Skin of body (tissue), 3 donors: ENCODE data around the gene NDUFAF3. TPM values are rescaled to one million over a fixed set of nuclear protein-coding genes. Genes with fewer than 3 reads are reported as not detected.

Experiments
- DNase-seq: peaks from one replicate; lab custom pipeline; 2025; lab: John Stamatoyannopoulos, UW
- small RNA-seq: library from RNA; depleted of rRNA; stranded (forward); fragments of <200 nt; gene quantifications from one replicate; pipeline ENCODE3, GENCODE V24; 2014; ENCODE audit warnings: low replicate concordance
- total RNA-seq: library from RNA; depleted of rRNA; stranded (reverse); fragments of >200 nt; gene quantifications from one replicate; pipeline ENCODE4 v1.2.3, GENCODE V29; 2014

NDUFAF3 gene
- total RNA-seq, 1 donor from 2014 or later, result 23.4 TPM

- DNase-seq, result no peak
Measured at GRCh38 chr3:49053543-49053942, 31.6 kb downstream of the NDUFAF3 start.

- DNase-seq, result no peak
Measured at GRCh38 chr3:49054344-49054862, 32.5 kb downstream of the NDUFAF3 start.

- no peak for DNase-seq
Measured at GRCh38 chr3:49057268-49057667, 35.3 kb downstream of the NDUFAF3 start.

- no peak for DNase-seq
Measured at GRCh38 chr3:49058011-49058410, 36.1 kb downstream of the NDUFAF3 start.

Small RNA genes within 50 kb of the gene (small RNA-seq; reads per million reads assigned to genes)
- gene MIR191, result 2,436 reads per million, percentile 99 among the genes with 10 or more reads in this experiment
- gene MIR425, result 65.4 reads per million, percentile 96 among the genes with 10 or more reads in this experiment

Other genes starting within 250 kb of the NDUFAF3 start
- 18.2 TPM for gene PRKAR2A, start 174.2 kb upstream of the NDUFAF3 start, total RNA-seq
- gene SLC25A20, start 123.2 kb upstream of the NDUFAF3 start, total RNA-seq, result 14.8 TPM
- 63.3 TPM for gene ARIH2, start 103.3 kb upstream of the NDUFAF3 start, total RNA-seq
- 27.7 TPM for gene P4HTM, start 31.9 kb upstream of the NDUFAF3 start, total RNA-seq
- gene WDR6, start 14.7 kb upstream of the NDUFAF3 start, total RNA-seq, result 55.6 TPM
- 18.0 TPM for gene DALRD3, start 3.5 kb upstream of the NDUFAF3 start, total RNA-seq
- gene IMPDH2, start 7.3 kb downstream of the NDUFAF3 start, total RNA-seq, result 261 TPM
- gene QRICH1, start 72.0 kb downstream of the NDUFAF3 start, total RNA-seq, result 66.2 TPM
- 213 TPM for gene QARS1, start 82.6 kb downstream of the NDUFAF3 start, total RNA-seq
- 29.0 TPM for gene USP19, start 98.7 kb downstream of the NDUFAF3 start, total RNA-seq
- 379 TPM for gene LAMB2, start 110.9 kb downstream of the NDUFAF3 start, total RNA-seq
- 9.7 TPM for gene CCDC71, start 144.2 kb downstream of the NDUFAF3 start, total RNA-seq
- 32.6 TPM for gene KLHDC8B, start 149.5 kb downstream of the NDUFAF3 start, total RNA-seq